Measurements from ENCODE around the gene LCN2. TPM values are rescaled to one million over a fixed set of nuclear protein-coding genes. Genes with fewer than 3 reads are reported as not detected.

Gene LCN2
- total RNA-seq, 1 donor from 2014 or later, result not detected

- DNase-seq, result peak; percentile 41
Observed at GRCh38 chr9:128201441-128202369, 52.5 kb downstream of the LCN2 start.

GRCh38 chr9:128202648-128203023 is 53.4 kb downstream of the LCN2 start:
- DNase-seq, result no peak

Other genes starting within 250 kb of the LCN2 start
- 31.8 TPM for gene ST6GALNAC6, start 249.8 kb upstream of the LCN2 start, total RNA-seq
- gene ST6GALNAC4, start 232.4 kb upstream of the LCN2 start, total RNA-seq, result 10.5 TPM
- gene PIP5KL1, start 218.7 kb upstream of the LCN2 start, total RNA-seq, result 1.4 TPM
- gene DPM2, start 211.6 kb upstream of the LCN2 start, total RNA-seq, result 11.4 TPM
- 2.7 TPM for gene EEIG1, start 168.5 kb upstream of the LCN2 start, total RNA-seq
- gene NAIF1, start 82.1 kb upstream of the LCN2 start, total RNA-seq, result 6.4 TPM
- 36.0 TPM for gene SLC25A25, start 81.2 kb upstream of the LCN2 start, total RNA-seq
- gene PTGES2, start 21.7 kb upstream of the LCN2 start, total RNA-seq, result 39.5 TPM
- 32.6 TPM for gene BBLN, start 10.8 kb downstream of the LCN2 start, total RNA-seq
- 11.5 TPM for gene CIZ1, start 42.1 kb downstream of the LCN2 start, total RNA-seq
- gene DNM1, start 53.9 kb downstream of the LCN2 start, total RNA-seq, result 71.7 TPM
- gene GOLGA2, start 126.6 kb downstream of the LCN2 start, total RNA-seq, result 45.9 TPM
- 5.5 TPM for gene SWI5, start 126.8 kb downstream of the LCN2 start, total RNA-seq
- gene TRUB2, start 173.0 kb downstream of the LCN2 start, total RNA-seq, result 24.0 TPM
- gene COQ4, start 173.4 kb downstream of the LCN2 start, total RNA-seq, result 19.5 TPM
- gene SLC27A4, start 191.1 kb downstream of the LCN2 start, total RNA-seq, result 23.9 TPM
- 21.8 TPM for gene URM1, start 221.9 kb downstream of the LCN2 start, total RNA-seq

All from occipital lobe (tissue), 2 donors.